Measurements from ENCODE around the gene TNS4. TPM values are rescaled to one million over a fixed set of nuclear protein-coding genes. Genes with fewer than 3 reads are reported as not detected.

TNS4 gene
- total RNA-seq, 2 experiments from 2014 or later, result 0.22 to 0.97 TPM

GRCh38 chr17:40471846-40472732, 29.3 kb downstream of the TNS4 start:
- H3K36me3 ChIP-seq (ENCODE audit: insufficient read depth, low read length), result no peaks in the 10 kb centered on the region
- no peaks in the 10 kb centered on the region for H3K4me1 ChIP-seq (ENCODE audit: insufficient read depth, low read length, poor library complexity, severe bottlenecking)
- CTCF ChIA-PET (ENCODE audit: unreplicated experiment), result interaction anchor here (0.6 kb wide), 1 partner anchor 116 kb away, joined by 6 read pairs; no protein-coding TSS in a partner anchor
- no TSS peak for BruUV-seq (replicated peaks)
- no peaks in the 10 kb centered on the region for H4K20me1 ChIP-seq (ENCODE audit: insufficient read depth, low read length)
- intact Hi-C loops (cut with micrococcal nuclease; ENCODE audit: unreplicated experiment), result no loop called here
- H3K9me3 ChIP-seq (ENCODE audit: low read length), result no peaks in the 10 kb centered on the region
- TF ChIP-seq CTCF (conservative IDR thresholded peaks at IDR 0.05; ENCODE audit: low read length), result no peak
- no peak for TF ChIP-seq EZH2phosphoT487 (IDR thresholded peaks at IDR 0.05; ENCODE audit: borderline replicate concordance, low read depth, low read length)
- no peak for DNase-seq (ENCODE audit: low spot score)
- POLR2A ChIA-PET, result no interaction called here
- H3K9me2 ChIP-seq (ENCODE audit: insufficient read depth, low read length), result no peaks in the 10 kb centered on the region
- no peak overlapping the region for H2AFZ ChIP-seq (ENCODE audit: low read length)
- no peaks in the 10 kb centered on the region for H3K79me2 ChIP-seq (ENCODE audit: insufficient read depth, low read depth, low read length)
- H3K4me2 ChIP-seq (ENCODE audit: low read length), result no peak overlapping the region
- H3K4me3 ChIP-seq (ENCODE audit: low read depth, low read length, poor library complexity, severe bottlenecking), result no peak overlapping the region
- no peak overlapping the region for H3K27ac ChIP-seq (ENCODE audit: low read depth, low read length, poor library complexity, severe bottlenecking)

- TF ChIP-seq EZH2phosphoT487 (IDR thresholded peaks at IDR 0.05; ENCODE audit: borderline replicate concordance, low read depth, low read length) (no peak), CTCF (conservative IDR thresholded peaks at IDR 0.05; ENCODE audit: low read length) (no peak)
- intact Hi-C loops (cut with micrococcal nuclease; ENCODE audit: unreplicated experiment), result no loop called here
- no peak overlapping the region for H3K4me3 ChIP-seq (ENCODE audit: low read depth, low read length, poor library complexity, severe bottlenecking)
- no peaks in the 10 kb centered on the region for H3K36me3 ChIP-seq (ENCODE audit: insufficient read depth, low read length)
- no peaks in the 10 kb centered on the region for H3K4me1 ChIP-seq (ENCODE audit: insufficient read depth, low read length, poor library complexity, severe bottlenecking)
- H4K20me1 ChIP-seq (ENCODE audit: insufficient read depth, low read length), result no peaks in the 10 kb centered on the region
- ChIA-PET POLR2A (no interaction called here), CTCF (ENCODE audit: unreplicated experiment) (no interaction called here)
- H2AFZ ChIP-seq (ENCODE audit: low read length), result no peak overlapping the region
- no peaks in the 10 kb centered on the region for H3K79me2 ChIP-seq (ENCODE audit: insufficient read depth, low read depth, low read length)
- no peaks in the 10 kb centered on the region for H3K9me3 ChIP-seq (ENCODE audit: low read length)
- no peaks in the 10 kb centered on the region for H3K9me2 ChIP-seq (ENCODE audit: insufficient read depth, low read length)
- DNase-seq (ENCODE audit: low spot score), result no peak
- no TSS peak for BruUV-seq (replicated peaks)
- no peak overlapping the region for H3K27ac ChIP-seq (ENCODE audit: low read depth, low read length, poor library complexity, severe bottlenecking)
- no peak overlapping the region for H3K4me2 ChIP-seq (ENCODE audit: low read length)
These were observed 30.2 kb downstream of the TNS4 start for GRCh38 chr17:40470932-40471828.
